ENCODE measurements around the gene CYP3A4. TPM values are rescaled to one million over a fixed set of nuclear protein-coding genes. Genes with fewer than 3 reads are reported as not detected.
"Not testable (repeated sequence)": the region's sequence is repeated elsewhere in the genome, so short reads cannot be mapped to it uniquely, and the experiment has no call there.

CYP3A4 gene
- total RNA-seq, 2 experiments from 2014 or later: not detected

DNA sequence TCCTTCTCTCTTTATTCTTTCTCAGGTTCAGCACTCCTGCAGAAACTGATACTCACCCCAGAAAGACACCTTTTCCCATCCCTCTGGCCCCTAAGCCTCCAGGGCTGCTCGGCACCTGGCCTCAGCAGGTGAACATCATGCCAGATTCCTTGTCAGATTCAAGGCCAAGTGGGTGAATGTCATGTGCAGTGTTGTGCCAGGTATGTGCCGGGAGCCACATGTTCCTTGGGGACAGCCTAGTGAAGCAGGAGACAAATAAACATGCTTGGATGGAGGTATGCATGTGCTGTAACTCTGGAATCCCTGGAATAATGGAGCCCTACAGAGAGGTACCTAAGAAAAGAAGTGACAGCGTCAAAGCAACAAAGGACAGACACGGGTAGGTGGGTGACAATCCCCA lies 47.3 kb downstream of the CYP3A4 start:
- H3K27me3 Mint-ChIP-seq; ATAC-seq (ENCODE audit: low read depth); POLR2A ChIA-PET; H3K4me1 Mint-ChIP-seq; DNase-seq; H3K9me3 Mint-ChIP-seq; H3K4me3 Mint-ChIP-seq: not testable (repeated sequence)
- H3K36me3 Mint-ChIP-seq: peaks cover 12% of the 10 kb centered on the region
- H3K27ac Mint-ChIP-seq: peak overlapping the region; percentile 43

DNA sequence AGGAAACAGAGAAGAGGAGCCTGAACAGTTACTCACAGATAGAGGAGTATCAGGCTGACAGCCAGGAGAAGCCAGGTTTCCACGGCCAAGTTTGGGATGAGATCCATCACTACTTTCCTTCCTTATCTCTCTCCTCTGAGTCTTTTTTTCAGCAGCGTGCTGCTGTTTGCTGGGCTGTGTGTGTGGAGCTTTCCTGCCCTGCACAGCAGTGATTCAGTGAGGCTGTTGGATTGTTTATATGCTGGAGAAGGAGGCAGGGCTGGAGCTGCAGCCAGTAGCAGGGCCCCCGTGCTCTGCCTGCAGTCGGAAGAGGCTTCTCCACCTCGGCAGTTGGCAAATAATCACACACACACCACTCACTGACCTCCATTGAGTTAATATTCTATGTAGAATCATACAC lies 49.0 kb downstream of the CYP3A4 start, which contains the start of gene CYP3A7:
CYP3A7 (minus strand) TSS at position 210 of the 400 bp plus-strand sequence; CDS start at position 107, 103 bp downstream.
- no peak within 1 kb of the TSS for H3K27ac Mint-ChIP-seq
- ATAC-seq (ENCODE audit: low read depth): no peak
- no peak within 1 kb of the TSS for H3K4me3 Mint-ChIP-seq

DNA sequence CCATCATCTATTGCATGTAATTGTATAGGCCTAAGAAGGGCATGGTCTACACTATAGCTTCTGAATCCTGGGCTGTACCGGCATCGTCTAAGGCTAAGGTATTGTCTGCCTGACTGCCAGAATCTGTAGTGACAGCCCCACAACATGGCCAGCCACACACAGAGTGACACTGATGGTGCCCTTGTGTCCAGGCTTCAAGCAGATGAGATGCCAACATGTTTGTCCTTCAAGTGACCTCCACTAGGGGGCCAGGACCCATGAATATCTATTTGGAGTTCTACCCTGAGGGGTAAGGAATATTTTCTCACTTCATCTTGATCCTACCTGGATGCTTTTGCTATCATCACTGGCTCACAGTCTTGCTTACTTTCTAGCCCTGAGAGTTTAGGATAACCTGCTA lies 50.5 kb downstream of the CYP3A4 start:
- POLR2A ChIA-PET: no interaction called here
- ATAC-seq (ENCODE audit: low read depth) (no peak), DNase-seq (no peak)
- H3K4me1 Mint-ChIP-seq: peaks cover 7% of the 10 kb centered on the region
- H3K36me3 Mint-ChIP-seq: peaks cover 7% of the 10 kb centered on the region
- H3K27ac Mint-ChIP-seq: no peak overlapping the region
- no peaks in the 10 kb centered on the region for H3K27me3 Mint-ChIP-seq
- no peaks in the 10 kb centered on the region for H3K9me3 Mint-ChIP-seq
- no peak overlapping the region for H3K4me3 Mint-ChIP-seq

More for the DNA sequence above, 49.0 kb downstream of the CYP3A4 start, which contains the start of gene CYP3A7:
- H3K27me3 Mint-ChIP-seq: no peaks in the 10 kb centered on the region
- peaks cover 8% of the 10 kb centered on the region for H3K36me3 Mint-ChIP-seq
- no peak for DNase-seq
- no peaks in the 10 kb centered on the region for H3K9me3 Mint-ChIP-seq
- POLR2A ChIA-PET: no interaction called here
- peaks cover 7% of the 10 kb centered on the region for H3K4me1 Mint-ChIP-seq

DNA sequence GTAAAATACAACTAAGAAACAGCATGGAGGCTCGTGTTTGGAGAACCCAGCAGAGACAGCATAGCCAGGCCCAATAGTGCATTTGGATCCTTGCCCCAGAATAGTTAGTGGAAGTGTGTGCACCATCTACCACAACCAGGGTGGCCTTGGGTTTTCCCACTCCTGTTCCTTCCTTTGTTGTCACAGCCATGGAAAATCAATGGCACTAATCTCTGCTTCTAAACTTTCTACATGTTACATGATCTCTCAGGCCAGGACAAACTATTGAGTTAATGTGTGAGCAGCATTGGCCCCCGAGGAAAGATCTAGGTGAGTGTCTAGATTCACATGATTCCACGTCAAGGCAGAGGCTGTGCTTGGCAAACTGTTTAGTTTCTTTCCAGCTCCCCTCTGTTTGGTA lies 51.0 kb downstream of the CYP3A4 start:
- Mint-ChIP-seq H3K4me1 (peaks cover 7% of the 10 kb centered on the region), H3K9me3 (no peaks in the 10 kb centered on the region), H3K4me3 (no peak overlapping the region), H3K27me3 (no peaks in the 10 kb centered on the region), H3K27ac (no peak overlapping the region), H3K36me3 (peaks cover 5% of the 10 kb centered on the region)
- DNase-seq (no peak), ATAC-seq (ENCODE audit: low read depth) (no peak)
- POLR2A ChIA-PET: no interaction called here

DNA sequence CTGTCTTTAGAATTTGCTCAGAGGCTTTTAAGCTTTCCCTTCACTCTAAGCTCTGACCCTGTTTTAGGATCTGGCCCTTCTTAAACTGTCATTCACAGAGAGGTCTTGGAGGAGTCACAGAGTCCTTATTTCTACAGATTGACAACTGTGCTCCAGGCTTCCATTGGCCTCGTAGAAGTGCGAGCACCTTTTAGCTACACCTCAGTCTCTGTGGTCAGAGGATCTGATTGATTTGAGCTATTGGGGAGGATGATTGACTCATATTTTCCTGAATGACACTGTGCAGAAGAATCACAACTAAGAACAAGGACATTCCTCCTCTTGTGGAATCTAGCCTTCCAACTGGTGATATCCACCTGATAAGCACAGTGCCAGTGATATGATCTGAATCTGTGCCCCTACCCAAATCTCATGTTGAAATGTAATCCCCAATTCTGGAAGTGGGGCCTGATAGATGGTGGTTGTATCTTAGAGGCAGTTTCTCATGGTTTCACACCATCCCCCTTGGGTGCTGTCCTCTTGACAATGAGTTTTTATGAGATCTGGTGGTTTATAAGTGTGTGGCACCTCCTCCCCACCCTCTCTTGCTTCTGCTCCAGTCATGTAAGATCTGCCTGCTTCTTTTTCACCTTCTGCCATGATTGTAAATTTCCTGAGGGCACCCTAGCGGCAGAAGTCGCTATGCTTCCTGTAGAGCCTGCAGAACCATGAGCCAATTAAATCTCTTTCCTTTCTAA lies 52.2 kb downstream of the CYP3A4 start:
- no peak for ATAC-seq (ENCODE audit: low read depth)
- no peak for DNase-seq
- Mint-ChIP-seq H3K9me3 (no peaks in the 10 kb centered on the region), H3K4me1 (peaks cover 3% of the 10 kb centered on the region), H3K27ac (no peak overlapping the region), H3K4me3 (no peak overlapping the region), H3K36me3 (peaks cover 4% of the 10 kb centered on the region), H3K27me3 (no peaks in the 10 kb centered on the region)
- POLR2A ChIA-PET: no interaction called here

DNA sequence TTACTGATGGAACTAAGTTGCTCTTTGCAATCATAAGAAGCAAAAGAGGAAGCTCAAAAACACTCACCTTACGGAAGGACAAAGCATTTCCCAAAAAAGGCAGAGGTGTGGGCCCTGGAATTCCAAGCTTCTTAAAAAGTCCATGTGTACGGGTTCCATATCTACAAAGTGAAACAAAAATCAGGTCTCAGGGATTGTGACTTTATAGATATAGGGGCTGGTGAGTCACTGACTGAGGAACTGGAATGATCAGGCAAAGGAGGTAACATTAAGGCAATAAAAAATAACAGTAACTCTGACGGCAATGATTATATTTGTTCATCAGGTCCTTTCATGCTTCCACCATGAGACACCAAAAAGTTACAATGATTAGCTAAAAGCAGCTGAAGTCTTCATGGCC lies 53.0 kb downstream of the CYP3A4 start:
- Mint-ChIP-seq H3K36me3 (no peaks in the 10 kb centered on the region), H3K4me3 (no peak overlapping the region), H3K27me3 (no peaks in the 10 kb centered on the region), H3K9me3 (no peaks in the 10 kb centered on the region), H3K27ac (no peak overlapping the region), H3K4me1 (peaks cover 3% of the 10 kb centered on the region)
- POLR2A ChIA-PET: no interaction called here
- DNase-seq (no peak), ATAC-seq (ENCODE audit: low read depth) (no peak)

DNA sequence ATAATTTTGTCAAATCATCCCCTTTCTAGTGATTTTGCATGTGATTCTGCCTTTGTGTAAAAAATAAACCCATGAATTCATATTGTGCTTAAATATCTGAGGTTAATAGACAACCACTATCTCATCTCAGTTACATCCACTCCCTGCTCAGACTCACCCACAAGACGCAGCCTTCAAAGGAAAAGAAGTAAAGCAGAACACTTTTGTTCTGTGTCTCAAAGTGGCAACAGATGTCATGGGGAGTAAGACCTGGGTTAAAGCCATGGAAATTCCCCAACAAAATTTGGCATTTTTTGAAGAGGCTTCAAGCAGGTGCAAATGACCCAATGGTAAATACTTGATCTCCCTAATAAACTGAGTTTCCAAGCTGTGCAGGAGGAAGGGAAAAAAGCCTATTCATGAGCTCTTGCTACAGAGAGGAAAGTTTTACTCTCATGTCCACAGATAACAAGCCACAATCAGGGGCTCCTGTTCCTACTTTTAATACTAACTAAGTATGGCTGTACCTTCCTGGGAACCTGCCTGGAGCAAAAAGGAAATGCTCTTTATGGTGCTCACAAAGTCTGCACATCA lies 53.7 kb downstream of the CYP3A4 start:
- Mint-ChIP-seq H3K27me3 (no peaks in the 10 kb centered on the region), H3K4me1 (peaks cover under 1% of the 10 kb centered on the region), H3K4me3 (no peak overlapping the region), H3K36me3 (no peaks in the 10 kb centered on the region), H3K27ac (no peak overlapping the region), H3K9me3 (no peaks in the 10 kb centered on the region)
- ATAC-seq (ENCODE audit: low read depth): no peak
- POLR2A ChIA-PET: no interaction called here
- DNase-seq: no peak

DNA sequence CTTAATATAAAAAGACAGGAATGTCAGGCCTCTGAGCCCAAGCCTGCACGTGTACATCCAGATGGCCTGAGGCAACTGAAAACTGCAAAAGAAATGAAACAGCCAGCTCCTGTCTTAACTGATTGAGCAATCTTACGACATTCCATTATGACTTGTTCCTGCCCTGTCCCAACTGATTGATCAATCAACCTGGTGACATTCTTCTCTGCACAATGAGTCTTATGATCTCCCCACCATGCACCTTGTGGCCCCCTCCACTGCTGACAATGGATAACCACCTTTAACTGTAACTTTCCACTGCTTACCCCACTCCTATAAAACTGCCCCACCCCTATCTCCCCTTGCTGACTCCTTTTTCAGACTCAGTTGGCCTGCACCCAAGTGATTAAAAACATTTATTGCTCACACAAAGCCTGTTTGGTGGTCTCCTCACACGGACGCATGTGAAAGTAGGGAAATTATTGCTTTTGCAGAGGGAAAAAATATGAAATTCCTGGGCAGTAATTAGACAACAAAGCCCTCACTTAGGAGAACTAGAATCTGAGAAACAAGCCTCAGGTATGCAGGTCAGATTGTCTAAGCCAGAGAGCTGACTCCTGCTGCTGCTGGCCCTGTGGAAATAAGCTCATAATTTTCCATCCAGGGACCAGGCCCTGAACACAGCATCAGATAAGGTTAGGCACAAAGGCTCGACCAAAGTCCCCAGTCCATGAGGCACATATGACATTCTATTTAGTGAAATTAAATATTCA lies 54.3 kb downstream of the CYP3A4 start:
- Mint-ChIP-seq H3K9me3 (no peaks in the 10 kb centered on the region), H3K27ac (no peak overlapping the region), H3K27me3 (no peaks in the 10 kb centered on the region), H3K4me1 (no peaks in the 10 kb centered on the region), H3K36me3 (no peaks in the 10 kb centered on the region), H3K4me3 (no peak overlapping the region)
- POLR2A ChIA-PET: no interaction called here
- DNase-seq (no peak), ATAC-seq (ENCODE audit: low read depth) (no peak)

DNA sequence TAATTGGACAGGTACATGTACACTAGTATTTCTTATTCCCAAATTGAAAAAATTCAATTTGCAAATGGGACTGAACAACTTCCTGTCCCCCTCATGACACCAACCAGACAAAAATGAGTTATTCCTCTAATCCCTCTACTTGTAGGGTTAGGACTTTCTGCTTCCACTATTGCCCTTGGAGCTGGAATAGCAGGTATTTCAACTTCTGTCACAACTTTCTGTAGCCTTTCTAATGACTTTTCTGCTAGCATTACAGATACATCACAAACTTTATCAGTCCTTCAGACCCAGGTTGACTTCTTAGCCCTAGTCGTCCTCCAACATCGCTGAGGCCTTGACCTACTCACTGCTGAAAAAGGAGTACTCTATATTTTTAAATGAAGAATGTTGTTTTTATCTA lies 55.4 kb downstream of the CYP3A4 start:
- Mint-ChIP-seq H3K27ac (no peak overlapping the region), H3K4me1 (no peaks in the 10 kb centered on the region), H3K9me3 (no peaks in the 10 kb centered on the region), H3K27me3 (no peaks in the 10 kb centered on the region), H3K36me3 (no peaks in the 10 kb centered on the region), H3K4me3 (no peak overlapping the region)
- POLR2A ChIA-PET: no interaction called here
- ATAC-seq (ENCODE audit: low read depth) (no peak), DNase-seq (no peak)

DNA sequence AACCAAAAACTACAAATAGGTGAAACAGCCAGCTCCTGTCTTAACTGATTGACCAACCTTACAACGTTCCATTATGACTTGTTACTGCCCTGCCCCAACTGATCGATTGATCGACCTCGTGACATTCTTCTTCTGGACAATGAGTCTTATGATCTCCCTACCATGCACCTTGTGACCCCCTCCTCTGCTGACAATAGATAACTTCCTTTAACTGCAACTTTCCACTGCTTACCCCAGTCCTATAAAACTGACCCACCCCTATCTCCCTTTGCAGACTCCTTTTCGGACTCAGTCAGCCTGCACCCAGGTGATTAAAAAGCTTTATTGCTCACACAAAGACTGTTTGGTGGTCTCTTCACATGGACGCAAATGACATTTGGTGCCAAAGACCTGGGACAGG lies 60.8 kb downstream of the CYP3A4 start:
- H3K9me3 Mint-ChIP-seq; H3K4me3 Mint-ChIP-seq; ATAC-seq (ENCODE audit: low read depth); POLR2A ChIA-PET; H3K27ac Mint-ChIP-seq; DNase-seq; H3K27me3 Mint-ChIP-seq; H3K4me1 Mint-ChIP-seq; H3K36me3 Mint-ChIP-seq: not testable (repeated sequence)

DNA sequence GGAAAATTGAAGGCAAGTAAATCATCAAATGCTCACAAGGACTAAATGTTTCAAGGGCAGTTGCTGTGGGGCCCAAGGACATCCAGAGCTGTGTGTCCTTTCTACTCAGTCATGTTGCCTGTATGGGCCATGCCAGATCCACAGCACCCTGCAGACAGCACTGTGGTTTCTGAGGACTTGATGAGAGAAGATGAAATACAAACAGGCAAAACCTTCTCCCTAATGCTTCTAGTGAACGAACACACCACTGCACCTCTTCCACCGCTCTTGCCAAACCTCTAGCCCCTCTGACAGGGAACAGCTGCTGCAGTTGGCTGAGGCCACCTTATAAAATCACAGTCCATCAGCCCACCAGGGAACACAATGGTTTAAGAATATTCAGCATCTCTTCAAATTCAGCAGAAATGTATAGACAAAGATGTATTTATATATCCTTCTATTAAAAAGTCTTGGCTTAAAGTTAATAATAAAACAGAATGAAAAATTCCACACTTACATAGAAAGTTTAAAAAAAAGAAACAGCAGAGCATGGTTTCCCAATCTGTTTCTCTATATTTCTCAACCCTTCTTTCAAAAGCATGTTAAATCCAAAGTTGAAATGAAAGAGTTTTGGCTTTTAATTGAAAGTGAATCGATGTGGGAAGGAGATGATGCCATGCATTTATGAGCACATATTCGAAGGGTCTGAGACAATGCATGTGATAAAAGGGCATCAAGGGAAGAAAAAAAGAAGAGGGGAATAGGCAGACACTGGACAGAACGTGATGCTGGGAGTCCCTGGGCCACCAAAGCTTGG lies 63.0 kb downstream of the CYP3A4 start:
- no peak for ATAC-seq (ENCODE audit: low read depth)
- no peak overlapping the region for H3K4me3 Mint-ChIP-seq
- H3K4me1 Mint-ChIP-seq: peaks cover 4% of the 10 kb centered on the region
- no peak for DNase-seq
- no peaks in the 10 kb centered on the region for H3K27me3 Mint-ChIP-seq
- POLR2A ChIA-PET: no interaction called here
- peaks cover 2% of the 10 kb centered on the region for H3K9me3 Mint-ChIP-seq
- H3K36me3 Mint-ChIP-seq: no peaks in the 10 kb centered on the region
- H3K27ac Mint-ChIP-seq: no peak overlapping the region

DNA sequence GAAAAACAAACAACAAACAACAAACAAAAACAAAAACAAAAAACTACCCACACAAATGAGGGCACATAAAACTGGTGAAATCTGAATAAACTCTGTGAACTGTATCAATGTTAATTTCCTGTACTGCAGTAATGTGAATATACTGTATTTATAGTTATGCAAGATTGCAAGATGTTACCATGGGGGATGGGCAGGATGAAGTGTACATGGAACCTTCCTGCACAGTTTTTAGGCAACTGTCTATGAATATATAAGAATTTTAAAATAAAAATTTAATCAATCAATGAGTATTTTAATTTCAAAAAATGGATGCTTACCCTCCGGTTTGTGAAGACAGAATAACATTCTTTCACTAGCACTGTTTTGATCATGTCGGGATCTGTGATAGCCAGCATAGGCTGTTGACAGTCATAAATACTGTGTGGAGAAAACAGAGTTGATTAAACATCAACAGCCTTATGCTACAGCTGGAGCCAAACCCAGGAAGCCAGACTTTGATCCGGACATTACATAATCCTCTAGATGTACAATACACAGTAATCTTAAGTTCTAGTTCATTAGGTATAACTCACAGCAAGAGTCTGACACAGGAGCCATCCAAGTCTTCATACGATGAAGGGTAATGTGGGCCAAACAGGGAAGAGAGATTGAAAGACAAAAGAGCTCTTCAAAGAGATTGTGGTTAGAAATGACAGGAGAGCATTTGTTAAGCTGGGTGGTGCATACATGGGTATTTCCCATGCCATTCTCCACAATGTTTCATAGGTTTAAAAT lies 63.8 kb downstream of the CYP3A4 start:
- Mint-ChIP-seq H3K9me3 (peaks cover 4% of the 10 kb centered on the region), H3K27ac (no peak overlapping the region), H3K36me3 (peaks cover 2% of the 10 kb centered on the region), H3K27me3 (no peaks in the 10 kb centered on the region), H3K4me3 (no peak overlapping the region), H3K4me1 (peaks cover 4% of the 10 kb centered on the region)
- POLR2A ChIA-PET: no interaction called here
- no peak for DNase-seq
- ATAC-seq (ENCODE audit: low read depth): no peak

All from activated naive CD8-positive, alpha-beta T cell treated with anti-CD3 and anti-CD28 coated beads, Interleukin-2, amount 10 ng/mL, durations not matched to agents 7 days and 5 days (primary cell).